Measurements from ENCODE around the gene IQGAP2.

- no peak for TF ChIP-seq GATA3 (IDR thresholded peaks at IDR 0.05; ENCODE audit: low read depth, low read length)
- TF ChIP-seq GATA2 (IDR thresholded peaks at IDR 0.05; ENCODE audit: low read depth, low read length) = no peak
Measured at GRCh38 chr5:76751291-76751690, 348.2 kb downstream of the IQGAP2 start.

Data from SH-SY5Y (cell line).